ENCODE results near the gene MAP4K1.
"Not testable (repeated sequence)": the region's sequence is repeated elsewhere in the genome, so short reads cannot be mapped to it uniquely, and the experiment has no call there.

The MAP4K1 gene

DNA sequence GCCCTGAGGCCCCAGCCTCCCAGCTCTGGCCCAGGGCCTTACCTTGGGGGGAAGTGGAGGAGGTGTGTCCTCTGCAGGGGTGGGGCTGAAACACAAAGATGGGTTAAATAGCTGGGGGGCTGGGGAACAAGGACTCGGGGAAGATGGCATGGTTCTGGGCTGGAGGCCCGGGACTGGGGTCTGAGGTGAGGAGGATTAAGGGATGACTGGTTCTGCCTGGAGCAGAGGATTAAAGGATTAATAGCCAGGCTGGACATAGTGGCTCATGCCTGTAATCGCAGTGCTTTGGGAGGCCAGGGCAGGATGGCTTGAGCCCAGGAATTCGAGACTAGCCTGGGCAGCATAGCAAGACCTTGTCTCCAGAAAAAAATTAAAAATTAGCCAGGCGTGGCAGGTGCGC lies 11.6 kb downstream of the MAP4K1 start:
- H3K9ac ChIP-seq (ENCODE audit: low read length) = no peak overlapping the region

DNA sequence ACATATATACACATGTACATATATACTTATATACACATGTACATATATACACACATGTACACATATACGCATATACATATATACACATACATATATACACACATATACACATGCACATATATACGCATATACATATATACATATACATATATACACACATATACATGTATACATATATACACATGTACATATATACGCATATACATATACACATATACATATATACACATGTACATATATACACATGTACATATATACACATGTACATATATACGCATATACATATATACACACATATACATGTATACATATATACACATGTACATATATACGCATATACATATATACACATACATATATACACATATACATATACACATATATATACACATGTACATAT lies 14.9 kb downstream of the MAP4K1 start:
- H3K4me1 ChIP-seq (ENCODE audit: control insufficient read depth, insufficient read depth, low read length); H3K36me3 ChIP-seq (ENCODE audit: control insufficient read depth, insufficient read depth, low read length); H3K9me3 ChIP-seq (ENCODE audit: control insufficient read depth, low read length); H3K27me3 ChIP-seq (ENCODE audit: control insufficient read depth, insufficient read depth, low read length); H3K9ac ChIP-seq (ENCODE audit: low read length); H3K4me3 ChIP-seq (ENCODE audit: low read length): not testable (repeated sequence)

More for the DNA sequence above, 11.6 kb downstream of the MAP4K1 start:
- Histone ChIP-seq H3K4me1 (ENCODE audit: control insufficient read depth, insufficient read depth, low read length) (no peaks in the 10 kb centered on the region), H3K9me3 (ENCODE audit: control insufficient read depth, low read length) (no peaks in the 10 kb centered on the region), H3K27me3 (ENCODE audit: control insufficient read depth, insufficient read depth, low read length) (no peaks in the 10 kb centered on the region), H3K36me3 (ENCODE audit: control insufficient read depth, insufficient read depth, low read length) (no peaks in the 10 kb centered on the region), H3K4me3 (ENCODE audit: low read length) (no peak overlapping the region)

DNA sequence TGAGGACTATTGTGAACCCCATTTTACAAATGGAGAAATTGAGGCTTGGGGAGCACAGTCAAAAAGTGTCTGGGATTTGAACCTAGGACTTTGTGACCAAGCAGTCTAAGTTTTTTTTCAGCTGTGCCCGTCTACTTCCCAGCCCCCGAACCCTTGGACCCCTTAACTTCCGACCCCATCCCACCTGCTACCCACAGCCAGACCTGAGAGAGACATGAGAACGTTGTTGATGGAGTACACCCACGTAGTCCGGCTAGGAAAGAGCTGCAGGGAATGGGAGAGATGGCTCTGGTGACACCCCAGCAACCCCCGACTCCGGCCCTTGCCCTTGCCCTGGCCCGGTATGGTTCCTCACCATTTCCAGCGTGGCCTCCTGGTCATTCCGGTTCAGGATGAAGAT lies 18.0 kb downstream of the MAP4K1 start:
- no peak overlapping the region for H3K9ac ChIP-seq (ENCODE audit: low read length)
- no peaks in the 10 kb centered on the region for H3K9me3 ChIP-seq (ENCODE audit: control insufficient read depth, low read length)
- H3K4me1 ChIP-seq (ENCODE audit: control insufficient read depth, insufficient read depth, low read length) = peaks cover 9% of the 10 kb centered on the region
- H3K27me3 ChIP-seq (ENCODE audit: control insufficient read depth, insufficient read depth, low read length) = peaks cover 7% of the 10 kb centered on the region
- no peaks in the 10 kb centered on the region for H3K36me3 ChIP-seq (ENCODE audit: control insufficient read depth, insufficient read depth, low read length)
- H3K4me3 ChIP-seq (ENCODE audit: low read length) = no peak overlapping the region

DNA sequence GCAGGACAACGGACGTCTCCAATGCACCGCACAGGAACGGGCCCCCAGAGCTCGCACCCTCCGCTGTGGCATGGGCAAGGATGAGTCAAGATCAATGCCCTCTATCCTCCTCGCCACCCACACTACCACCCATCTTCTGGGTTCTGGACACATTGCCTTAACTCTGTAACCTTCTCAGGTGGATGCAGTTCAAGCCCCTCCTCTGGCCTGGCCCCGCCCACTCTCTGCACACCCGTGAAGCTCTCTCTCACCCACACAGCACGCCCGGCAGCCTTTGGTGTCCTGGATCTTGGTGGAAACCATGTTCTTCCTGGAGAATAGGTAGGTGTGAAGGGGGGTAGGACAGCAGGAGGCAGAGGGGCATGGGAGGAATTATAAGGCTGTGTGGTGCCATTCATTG lies 20.7 kb downstream of the MAP4K1 start:
- peaks cover 9% of the 10 kb centered on the region for H3K4me1 ChIP-seq (ENCODE audit: control insufficient read depth, insufficient read depth, low read length)
- H3K27me3 ChIP-seq (ENCODE audit: control insufficient read depth, insufficient read depth, low read length) = peaks cover 7% of the 10 kb centered on the region
- H3K4me3 ChIP-seq (ENCODE audit: low read length) = no peak overlapping the region
- H3K36me3 ChIP-seq (ENCODE audit: control insufficient read depth, insufficient read depth, low read length) = no peaks in the 10 kb centered on the region
- no peaks in the 10 kb centered on the region for H3K9me3 ChIP-seq (ENCODE audit: control insufficient read depth, low read length)
- no peak overlapping the region for H3K9ac ChIP-seq (ENCODE audit: low read length)

DNA sequence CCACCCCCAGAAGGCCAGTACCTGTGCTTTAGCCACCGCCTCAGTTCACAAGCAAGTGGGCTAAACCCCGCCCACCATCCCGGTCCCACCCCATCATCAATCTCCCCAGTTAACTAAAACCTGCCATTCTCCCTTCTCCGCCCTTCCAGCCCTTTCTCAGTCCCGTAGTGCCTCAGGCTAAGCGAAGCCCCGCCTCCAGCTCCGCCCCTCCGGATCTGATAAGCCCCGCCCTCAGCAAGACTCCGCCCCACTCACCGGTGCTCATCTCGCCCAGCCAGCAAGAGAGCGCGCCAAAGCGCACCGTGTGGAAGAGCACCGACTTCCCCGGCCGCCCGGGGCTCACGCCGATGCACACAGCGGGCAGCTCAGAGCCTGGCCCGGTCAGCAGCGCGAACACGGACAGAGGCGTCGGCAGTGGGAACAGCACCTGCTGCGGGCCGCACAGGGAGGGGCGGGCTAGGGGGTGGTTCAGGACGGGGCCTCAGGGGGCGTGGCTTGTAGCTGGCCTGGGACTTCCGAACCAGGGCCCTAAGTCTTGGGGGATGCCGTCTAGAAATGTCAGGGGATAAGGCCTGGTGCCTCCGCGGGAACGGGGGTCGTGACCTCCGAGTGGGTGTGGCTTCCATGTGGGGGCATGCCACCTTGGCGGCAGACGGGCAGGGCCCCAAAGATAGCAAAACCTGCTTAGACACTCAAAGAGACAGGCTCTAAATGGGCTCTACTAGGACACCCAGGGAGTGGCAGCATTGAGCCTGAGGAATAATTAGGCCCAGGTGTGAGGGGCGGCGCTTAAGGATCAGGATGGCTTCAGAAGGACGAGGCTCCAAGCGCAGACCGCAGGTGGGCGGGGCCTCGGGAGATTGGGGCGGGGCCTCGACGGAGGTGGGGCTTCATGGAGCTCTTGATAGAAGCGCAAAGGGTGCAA lies 21.4 kb downstream of the MAP4K1 start:
- Histone ChIP-seq H3K9me3 (ENCODE audit: control insufficient read depth, low read length) (no peaks in the 10 kb centered on the region), H3K4me1 (ENCODE audit: control insufficient read depth, insufficient read depth, low read length) (peaks cover 9% of the 10 kb centered on the region), H3K9ac (ENCODE audit: low read length) (no peak overlapping the region), H3K27me3 (ENCODE audit: control insufficient read depth, insufficient read depth, low read length) (peaks cover 7% of the 10 kb centered on the region), H3K4me3 (ENCODE audit: low read length) (no peak overlapping the region), H3K36me3 (ENCODE audit: control insufficient read depth, insufficient read depth, low read length) (no peaks in the 10 kb centered on the region)

DNA sequence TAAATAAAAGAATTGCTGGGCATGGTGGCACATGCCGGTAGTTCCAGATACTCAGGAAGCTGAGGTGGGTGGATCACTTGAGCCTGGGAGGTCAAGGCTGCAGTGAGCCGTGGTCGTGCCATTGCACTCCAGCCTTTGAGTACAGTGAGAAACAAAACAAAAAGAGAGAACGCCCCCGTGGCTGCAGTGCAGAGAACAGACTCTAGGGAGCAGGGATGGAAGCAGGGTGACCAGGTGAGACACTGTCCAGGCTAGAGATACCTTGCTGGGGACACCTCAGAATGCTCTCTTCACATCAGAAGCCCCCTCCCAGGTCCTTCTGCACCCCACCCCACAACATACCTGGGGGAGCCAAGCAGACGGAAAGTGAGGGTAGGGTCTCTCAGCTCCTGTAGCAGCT lies 24.8 kb downstream of the MAP4K1 start:
- Histone ChIP-seq H3K27me3 (ENCODE audit: control insufficient read depth, insufficient read depth, low read length) (peaks cover 7% of the 10 kb centered on the region), H3K9me3 (ENCODE audit: control insufficient read depth, low read length) (no peaks in the 10 kb centered on the region), H3K36me3 (ENCODE audit: control insufficient read depth, insufficient read depth, low read length) (no peaks in the 10 kb centered on the region), H3K4me1 (ENCODE audit: control insufficient read depth, insufficient read depth, low read length) (peaks cover 9% of the 10 kb centered on the region), H3K4me3 (ENCODE audit: low read length) (no peak overlapping the region), H3K9ac (ENCODE audit: low read length) (no peak overlapping the region)

DNA sequence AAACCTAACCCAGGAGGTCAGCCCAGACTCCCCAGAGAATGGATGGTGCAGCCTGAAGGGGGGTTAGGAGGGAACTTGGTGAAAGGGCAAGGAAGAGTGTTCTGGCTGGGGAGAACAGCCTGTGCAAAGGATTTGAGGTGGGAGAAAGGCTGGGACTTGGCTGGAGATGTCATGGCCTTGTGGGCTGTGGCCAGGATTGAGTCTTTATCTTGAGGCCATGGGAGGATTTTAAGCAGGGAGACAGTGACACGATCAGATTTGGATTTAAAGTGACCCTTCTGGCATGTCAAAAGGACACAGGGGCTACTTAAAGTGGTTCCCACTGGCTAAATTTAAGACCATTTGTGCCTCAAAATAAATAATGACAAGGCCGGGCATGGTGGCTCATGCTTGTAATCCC lies 29.7 kb downstream of the MAP4K1 start:
- Histone ChIP-seq H3K4me3 (ENCODE audit: low read length) (no peak overlapping the region), H3K9ac (ENCODE audit: low read length) (no peak overlapping the region), H3K27me3 (ENCODE audit: control insufficient read depth, insufficient read depth, low read length) (no peaks in the 10 kb centered on the region), H3K9me3 (ENCODE audit: control insufficient read depth, low read length) (no peaks in the 10 kb centered on the region), H3K36me3 (ENCODE audit: control insufficient read depth, insufficient read depth, low read length) (no peaks in the 10 kb centered on the region), H3K4me1 (ENCODE audit: control insufficient read depth, insufficient read depth, low read length) (no peaks in the 10 kb centered on the region)

DNA sequence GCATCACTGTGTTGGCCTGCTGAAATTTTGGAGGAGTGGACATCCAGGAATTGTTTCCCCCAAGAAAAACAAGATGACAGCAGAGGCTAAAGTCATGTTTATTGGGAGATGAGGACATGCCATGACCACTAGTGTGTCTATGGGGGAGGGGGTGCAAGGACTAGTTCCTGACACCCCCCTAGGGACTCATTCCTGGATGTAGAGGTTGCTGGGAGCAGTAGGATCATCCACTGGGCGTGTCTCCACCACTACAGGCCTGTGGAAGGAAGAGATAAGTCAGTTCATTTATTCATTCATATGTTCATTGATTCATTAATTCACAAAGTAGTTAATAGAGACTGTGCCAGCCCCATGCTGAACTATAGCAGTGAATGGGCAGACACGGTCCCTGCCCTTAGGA lies 30.2 kb downstream of the MAP4K1 start:
- H3K36me3 ChIP-seq (ENCODE audit: control insufficient read depth, insufficient read depth, low read length) = no peaks in the 10 kb centered on the region
- no peak overlapping the region for H3K4me3 ChIP-seq (ENCODE audit: low read length)
- no peaks in the 10 kb centered on the region for H3K27me3 ChIP-seq (ENCODE audit: control insufficient read depth, insufficient read depth, low read length)
- H3K4me1 ChIP-seq (ENCODE audit: control insufficient read depth, insufficient read depth, low read length) = no peaks in the 10 kb centered on the region
- no peak overlapping the region for H3K9ac ChIP-seq (ENCODE audit: low read length)
- no peaks in the 10 kb centered on the region for H3K9me3 ChIP-seq (ENCODE audit: control insufficient read depth, low read length)

DNA sequence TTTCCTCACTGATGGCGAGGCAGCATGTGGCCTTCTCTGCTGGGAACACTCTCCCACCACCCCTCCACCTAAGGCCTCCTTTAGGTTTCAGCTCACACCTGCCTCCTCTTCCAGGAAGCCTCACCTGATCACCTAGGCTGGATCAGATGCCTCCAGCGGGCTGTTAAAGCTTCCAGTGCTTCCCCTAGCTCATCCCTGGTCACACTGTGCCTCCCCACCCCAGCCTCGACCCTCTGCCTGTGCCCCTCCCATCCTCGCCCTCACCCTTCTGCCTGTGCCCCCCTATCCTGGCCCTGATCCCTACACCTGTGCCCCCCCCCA lies 33.8 kb downstream of the MAP4K1 start:
- no peaks in the 10 kb centered on the region for H3K36me3 ChIP-seq (ENCODE audit: control insufficient read depth, insufficient read depth, low read length)
- H3K4me1 ChIP-seq (ENCODE audit: control insufficient read depth, insufficient read depth, low read length) = no peaks in the 10 kb centered on the region
- H3K27me3 ChIP-seq (ENCODE audit: control insufficient read depth, insufficient read depth, low read length) = no peaks in the 10 kb centered on the region
- no peaks in the 10 kb centered on the region for H3K9me3 ChIP-seq (ENCODE audit: control insufficient read depth, low read length)
- no peak overlapping the region for H3K4me3 ChIP-seq (ENCODE audit: low read length)
- H3K9ac ChIP-seq (ENCODE audit: low read length) = no peak overlapping the region

DNA sequence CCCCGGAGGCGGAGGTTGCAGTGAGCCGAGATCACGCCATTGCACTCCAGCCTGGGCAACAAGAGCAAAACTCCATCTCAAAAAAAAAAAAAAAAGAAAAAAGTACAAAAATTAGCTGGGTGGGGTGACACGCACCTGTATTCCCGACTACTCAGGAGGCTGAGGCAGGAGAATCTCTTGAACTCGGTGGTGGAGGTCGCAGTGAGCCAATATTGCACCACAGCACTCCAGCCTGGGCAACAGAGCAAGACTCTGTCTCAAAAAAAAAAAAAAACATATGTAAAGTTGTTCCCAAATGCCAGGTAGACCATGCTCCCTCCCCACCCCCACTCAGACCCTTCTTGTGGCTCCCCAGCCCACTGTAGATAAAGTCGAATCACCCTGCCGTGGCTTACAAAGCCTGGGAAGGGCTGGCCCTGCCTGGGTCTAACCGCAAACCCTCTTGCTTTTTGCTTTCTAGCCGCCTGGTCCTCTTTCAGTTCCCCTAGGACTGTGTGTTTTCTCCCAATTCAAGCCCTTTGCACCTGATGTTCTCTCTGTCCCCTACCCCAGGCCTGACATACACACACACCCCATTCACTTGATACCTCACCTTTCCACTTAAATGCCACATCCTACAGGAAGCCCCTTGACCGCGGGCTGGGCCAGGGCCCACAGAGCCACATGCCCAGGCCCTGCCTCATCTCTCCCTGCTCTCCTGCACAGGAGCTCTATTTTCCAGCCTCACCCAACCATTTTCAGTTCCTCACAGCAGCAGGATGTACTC lies 34.4 kb downstream of the MAP4K1 start:
- Histone ChIP-seq H3K36me3 (ENCODE audit: control insufficient read depth, insufficient read depth, low read length) (no peaks in the 10 kb centered on the region), H3K27me3 (ENCODE audit: control insufficient read depth, insufficient read depth, low read length) (no peaks in the 10 kb centered on the region), H3K4me3 (ENCODE audit: low read length) (no peak overlapping the region)

DNA sequence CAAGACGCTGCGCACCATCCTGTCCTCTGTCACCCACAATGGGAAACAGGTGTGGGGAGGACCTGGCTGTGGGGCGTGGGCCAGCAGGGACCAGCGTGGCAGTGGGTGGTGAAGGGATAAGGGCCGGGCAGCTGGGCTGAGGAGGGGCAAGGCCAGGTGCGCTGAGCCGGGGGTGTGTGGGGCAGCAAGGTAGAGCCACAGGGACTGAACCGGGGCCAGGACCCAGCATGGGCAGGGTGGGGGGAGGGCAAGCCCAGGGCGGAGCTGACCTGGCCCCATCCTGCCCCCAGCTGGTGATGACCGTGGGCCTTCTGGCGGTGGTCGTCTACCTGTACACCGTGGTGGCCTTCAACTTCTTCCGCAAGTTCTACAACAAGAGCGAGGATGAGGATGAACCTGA lies 37.7 kb downstream of the MAP4K1 start:
- H3K4me3 ChIP-seq (ENCODE audit: low read length) = no peak overlapping the region
- no peaks in the 10 kb centered on the region for H3K36me3 ChIP-seq (ENCODE audit: control insufficient read depth, insufficient read depth, low read length)
- H3K4me1 ChIP-seq (ENCODE audit: control insufficient read depth, insufficient read depth, low read length) = no peaks in the 10 kb centered on the region
- no peaks in the 10 kb centered on the region for H3K27me3 ChIP-seq (ENCODE audit: control insufficient read depth, insufficient read depth, low read length)
- H3K9me3 ChIP-seq (ENCODE audit: control insufficient read depth, low read length) = no peaks in the 10 kb centered on the region
- no peak overlapping the region for H3K9ac ChIP-seq (ENCODE audit: low read length)

More for the DNA sequence above, 34.4 kb downstream of the MAP4K1 start:
- Histone ChIP-seq H3K9ac (ENCODE audit: low read length) (no peak overlapping the region), H3K9me3 (ENCODE audit: control insufficient read depth, low read length) (no peaks in the 10 kb centered on the region), H3K4me1 (ENCODE audit: control insufficient read depth, insufficient read depth, low read length) (no peaks in the 10 kb centered on the region)

DNA sequence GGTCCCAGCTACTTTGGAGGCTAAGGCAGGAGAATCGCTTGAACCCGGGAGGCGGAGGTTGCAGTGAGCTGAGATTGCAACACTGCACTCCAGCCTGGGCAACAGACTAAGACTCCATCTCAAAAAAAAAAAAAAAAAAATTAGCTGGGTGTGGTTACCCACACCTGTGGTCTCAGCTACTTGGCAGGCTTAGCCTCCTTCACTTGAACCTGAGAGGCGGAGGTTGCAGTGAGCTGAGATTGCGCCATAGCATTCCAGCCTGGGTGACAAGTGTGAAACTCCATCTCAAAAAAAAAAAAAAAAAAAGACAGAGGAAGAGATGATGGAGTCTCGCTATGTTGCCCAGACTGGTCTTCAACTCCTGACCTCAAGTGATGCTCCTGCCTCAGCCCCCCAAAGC lies 38.4 kb downstream of the MAP4K1 start:
- not testable (repeated sequence) for H3K4me3 ChIP-seq (ENCODE audit: low read length); H3K27me3 ChIP-seq (ENCODE audit: control insufficient read depth, insufficient read depth, low read length); H3K9ac ChIP-seq (ENCODE audit: low read length); H3K4me1 ChIP-seq (ENCODE audit: control insufficient read depth, insufficient read depth, low read length); H3K36me3 ChIP-seq (ENCODE audit: control insufficient read depth, insufficient read depth, low read length); H3K9me3 ChIP-seq (ENCODE audit: control insufficient read depth, low read length)
